ENCODE measurements around the gene CIBAR2. TPM values are rescaled to one million over a fixed set of nuclear protein-coding genes. Genes with fewer than 3 reads are reported as not detected.

Gene CIBAR2
- total RNA-seq, 2 experiments from 2014 or later = 0.50 TPM; not detected in 1

DNA sequence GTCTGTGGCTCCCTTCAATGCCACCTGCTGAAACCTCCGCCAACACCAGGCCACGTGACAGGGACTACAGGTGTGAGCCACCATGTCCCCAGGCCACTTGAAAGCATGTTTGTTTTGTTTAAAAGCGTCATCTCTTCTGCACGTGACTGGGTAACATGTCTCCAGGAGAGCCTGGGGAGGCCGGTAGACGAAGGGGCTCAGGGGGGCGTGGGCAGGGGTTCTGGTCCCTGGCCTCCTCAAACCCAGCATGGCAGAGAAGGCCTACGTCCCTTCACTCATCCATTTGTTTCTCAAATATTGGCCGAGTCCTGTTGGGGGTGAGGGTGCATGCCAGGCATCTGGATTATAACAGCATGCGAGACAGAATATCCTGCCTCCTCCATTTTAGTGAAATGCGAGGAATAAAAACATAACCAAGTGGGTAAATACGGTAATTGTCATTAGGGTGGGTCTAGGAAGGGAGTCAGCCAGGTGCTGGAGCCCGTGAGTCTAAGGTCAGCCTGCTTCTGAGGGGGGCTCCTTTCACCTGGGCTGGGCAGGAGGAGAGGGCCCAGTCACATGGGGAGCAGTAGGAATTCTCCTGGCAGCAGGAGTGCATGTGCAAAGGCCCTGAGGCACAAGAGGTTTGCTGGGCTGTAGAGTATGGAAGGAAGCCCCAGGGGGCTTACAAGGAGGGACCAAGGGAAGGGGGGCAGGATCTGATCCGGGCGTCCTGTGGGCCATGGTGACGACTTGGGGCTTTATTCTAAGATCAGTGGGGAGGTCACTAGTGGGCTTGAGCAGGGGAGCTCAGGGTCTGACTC, 26.8 kb upstream of the CIBAR2 start:
- peak; percentile 29 for DNase-seq (ENCODE audit: low spot score)
- Histone ChIP-seq H3K36me3 (ENCODE audit: insufficient read depth, low read length) (no peaks in the 10 kb centered on the region), H3K9me2 (ENCODE audit: insufficient read depth, low read length) (no peaks in the 10 kb centered on the region), H4K20me1 (ENCODE audit: insufficient read depth, low read length) (no peaks in the 10 kb centered on the region), H3K9me3 (ENCODE audit: low read length) (no peaks in the 10 kb centered on the region), H3K27ac (ENCODE audit: low read depth, low read length, poor library complexity, severe bottlenecking) (no peak overlapping the region), H3K4me1 (ENCODE audit: insufficient read depth, low read length, poor library complexity, severe bottlenecking) (peaks cover 9% of the 10 kb centered on the region), H3K4me3 (ENCODE audit: low read depth, low read length, poor library complexity, severe bottlenecking) (no peak overlapping the region), H2AFZ (ENCODE audit: low read length) (no peak overlapping the region), H3K4me2 (ENCODE audit: low read length) (no peak overlapping the region), H3K79me2 (ENCODE audit: insufficient read depth, low read depth, low read length) (no peaks in the 10 kb centered on the region)
- BruUV-seq (replicated peaks) = no TSS peak
- intact Hi-C loops (cut with micrococcal nuclease; ENCODE audit: unreplicated experiment) = no loop called here
- ChIA-PET CTCF (ENCODE audit: unreplicated experiment) (interaction anchor here (1.2 kb wide), 1 partner anchor 13 kb away, joined by 4 read pairs; no protein-coding TSS in a partner anchor), POLR2A (no interaction called here)
- TF ChIP-seq, protein P1, sequence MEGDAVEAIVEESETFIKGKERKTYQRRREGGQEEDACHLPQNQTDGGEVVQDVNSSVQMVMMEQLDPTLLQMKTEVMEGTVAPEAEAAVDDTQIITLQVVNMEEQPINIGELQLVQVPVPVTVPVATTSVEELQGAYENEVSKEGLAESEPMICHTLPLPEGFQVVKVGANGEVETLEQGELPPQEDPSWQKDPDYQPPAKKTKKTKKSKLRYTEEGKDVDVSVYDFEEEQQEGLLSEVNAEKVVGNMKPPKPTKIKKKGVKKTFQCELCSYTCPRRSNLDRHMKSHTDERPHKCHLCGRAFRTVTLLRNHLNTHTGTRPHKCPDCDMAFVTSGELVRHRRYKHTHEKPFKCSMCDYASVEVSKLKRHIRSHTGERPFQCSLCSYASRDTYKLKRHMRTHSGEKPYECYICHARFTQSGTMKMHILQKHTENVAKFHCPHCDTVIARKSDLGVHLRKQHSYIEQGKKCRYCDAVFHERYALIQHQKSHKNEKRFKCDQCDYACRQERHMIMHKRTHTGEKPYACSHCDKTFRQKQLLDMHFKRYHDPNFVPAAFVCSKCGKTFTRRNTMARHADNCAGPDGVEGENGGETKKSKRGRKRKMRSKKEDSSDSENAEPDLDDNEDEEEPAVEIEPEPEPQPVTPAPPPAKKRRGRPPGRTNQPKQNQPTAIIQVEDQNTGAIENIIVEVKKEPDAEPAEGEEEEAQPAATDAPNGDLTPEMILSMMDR (conservative IDR thresholded peaks at IDR 0.05; ENCODE audit: low read length) = no peak
- no peak for TF ChIP-seq EZH2phosphoT487 (IDR thresholded peaks at IDR 0.05; ENCODE audit: borderline replicate concordance, low read depth, low read length)

DNA sequence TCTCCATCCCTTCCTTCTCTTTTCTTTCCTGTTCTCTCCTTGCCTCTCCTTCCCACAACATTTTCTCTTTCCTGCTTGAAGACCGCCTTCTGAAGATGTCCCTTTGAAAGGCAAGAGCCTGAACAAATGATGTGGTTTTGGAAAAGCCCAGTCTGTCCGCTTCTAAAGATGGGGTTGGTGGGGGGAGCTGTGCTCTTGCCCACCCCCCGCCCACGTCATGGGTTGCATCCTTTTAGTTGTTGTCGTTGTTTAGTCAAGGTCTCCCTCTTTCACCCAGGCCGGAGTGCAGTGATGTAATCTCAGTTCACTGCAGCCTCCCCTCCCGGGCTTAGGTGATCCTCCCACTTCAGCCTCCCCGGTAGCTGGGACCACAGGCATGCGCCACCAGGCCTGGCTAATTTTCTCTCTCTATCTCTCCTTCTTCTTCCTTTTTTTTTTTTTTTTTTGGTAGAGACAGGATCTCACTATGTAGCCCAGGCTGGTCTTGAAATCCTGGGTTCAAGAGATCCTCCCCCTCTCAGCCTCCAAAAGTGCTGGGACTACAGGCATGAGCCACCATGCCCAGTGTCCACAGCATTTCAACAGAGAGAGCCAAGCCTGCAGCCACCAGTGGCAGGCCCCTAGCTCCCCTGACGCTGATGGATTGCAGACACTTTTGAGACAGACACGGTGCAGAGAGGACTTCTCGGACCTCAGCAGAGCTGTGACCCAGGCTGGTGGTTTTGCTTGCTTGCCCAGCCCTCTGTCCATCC, 26.0 kb upstream of the CIBAR2 start:
- no TSS peak for BruUV-seq (replicated peaks)
- ChIA-PET CTCF (ENCODE audit: unreplicated experiment) (no interaction called here), POLR2A (no interaction called here)

More for the DNA sequence above, 26.0 kb upstream of the CIBAR2 start:
- intact Hi-C loops (cut with micrococcal nuclease; ENCODE audit: unreplicated experiment) = no loop called here
- Histone ChIP-seq H3K4me1 (ENCODE audit: insufficient read depth, low read length, poor library complexity, severe bottlenecking) (peaks cover 9% of the 10 kb centered on the region), H3K9me3 (ENCODE audit: low read length) (no peaks in the 10 kb centered on the region), H3K9me2 (ENCODE audit: insufficient read depth, low read length) (no peaks in the 10 kb centered on the region), H3K4me2 (ENCODE audit: low read length) (no peak overlapping the region), H3K4me3 (ENCODE audit: low read depth, low read length, poor library complexity, severe bottlenecking) (no peak overlapping the region), H3K79me2 (ENCODE audit: insufficient read depth, low read depth, low read length) (no peaks in the 10 kb centered on the region), H4K20me1 (ENCODE audit: insufficient read depth, low read length) (no peaks in the 10 kb centered on the region), H3K36me3 (ENCODE audit: insufficient read depth, low read length) (no peaks in the 10 kb centered on the region), H3K27ac (ENCODE audit: low read depth, low read length, poor library complexity, severe bottlenecking) (no peak overlapping the region), H2AFZ (ENCODE audit: low read length) (no peak overlapping the region)
- DNase-seq (ENCODE audit: low spot score) = no peak
- TF ChIP-seq, protein P1 (conservative IDR thresholded peaks at IDR 0.05; ENCODE audit: low read length) = no peak
- no peak for TF ChIP-seq EZH2phosphoT487 (IDR thresholded peaks at IDR 0.05; ENCODE audit: borderline replicate concordance, low read depth, low read length)

Measured in OCI-LY7 (cell line).